GM12878 (cell line): ENCODE results near the gene MED10. TPM values are rescaled to one million over a fixed set of nuclear protein-coding genes. Genes with fewer than 3 reads are reported as not detected.

ENCODE experiments used
- ATAC-seq: fragments of 200-7000 bp; cut with Tn5 transposase; 3 replicates; pipeline ENCODE4 v1.9.1; 2020; ENCODE audit warnings: mild to moderate bottlenecking, moderate library complexity
- BruUV-seq: library from RNA; stranded (reverse); fragments of 400-500 nt; replicated peaks from 2 replicates; lab custom pipeline; 2021; lab: Mats Ljungman, UMichigan
- CTCF ChIA-PET: fragments of 300-600 bp; sonication (Branson Sonifier 250); formaldehyde crosslinking; extraction: SDS; loops from one replicate; lab custom pipeline; 2021; ENCODE audit warnings: inconsistent platforms; lab: Yijun Ruan, JAX
- POLR2A ChIA-PET: fragments of 350-600 bp; formaldehyde crosslinking; extraction: SDS; loops from one replicate; lab custom pipeline; 2021; ENCODE audit warnings: inconsistent platforms; lab: Charles Lee
- RAD21 ChIA-PET: fragments of 300-600 bp; sonication (Branson Sonifier 250); formaldehyde crosslinking; loops from one replicate; lab custom pipeline; 2023; ENCODE audit warnings: antibody characterized with exemption; ENCODE audit not compliant: unreplicated experiment; lab: Charles Lee
- SMC1A ChIA-PET: fragments of 300-600 bp; sonication (Branson Sonifier 250); formaldehyde crosslinking; loops from one replicate; lab custom pipeline; 2023; ENCODE audit not compliant: unreplicated experiment, uncharacterized antibody; lab: Charles Lee
- DNase-seq: peaks from one replicate; pipeline ENCODE4 v3.0.0-alpha.2; 2011; ENCODE audit warnings: low read depth, low spot score
- FAIRE-seq: peaks from 3 replicates; lab custom pipeline; 2011; peaks lifted over from hg19 to GRCh38; lab: Jason Lieb, UNC
- H2AFZ ChIP-seq: 2 replicates; pipeline ENCODE4 v1.6.0; 2011; ENCODE audit warnings: low read depth, low read length, control low read depth; ENCODE audit not compliant: control insufficient read depth
- H3K27ac ChIP-seq: 2 replicates; pipeline ENCODE4 v1.5.1; 2011; ENCODE audit warnings: control low read depth; ENCODE audit not compliant: control insufficient read depth, insufficient read depth
- H3K27me3 ChIP-seq, 2 experiments: replicated peaks in 1 of 2; 2 replicates each; pipeline versions ENCODE4 v1.6.0 to v1.6.1; 2011; ENCODE audit warnings: low read length in 1 of 2; ENCODE audit not compliant: control insufficient read depth in 2 of 2, insufficient read depth in 2 of 2
- H3K36me3 ChIP-seq, 2 experiments: 2 replicates each; pipeline ENCODE4 v1.5.1; 2011; ENCODE audit warnings: low read length in 1 of 2; ENCODE audit not compliant: control insufficient read depth in 2 of 2, insufficient read depth in 2 of 2
- H3K4me1 ChIP-seq: 2 replicates; pipeline ENCODE4 v1.6.1; 2011; ENCODE audit warnings: mild to moderate bottlenecking, low read length, moderate library complexity, mixed read lengths; ENCODE audit not compliant: control insufficient read depth, insufficient read depth
- H3K4me2 ChIP-seq: 2 replicates; pipeline ENCODE4 v1.6.0; 2011; ENCODE audit warnings: control low read depth; ENCODE audit not compliant: control insufficient read depth, insufficient read depth
- H3K4me3 ChIP-seq: fragments of 200-600 bp; sonication (generic); 2 replicates; pipeline ENCODE4 v1.5.1; 2016
- H3K79me2 ChIP-seq: 2 replicates; pipeline ENCODE4 v1.6.0; 2011; ENCODE audit warnings: low read length; ENCODE audit not compliant: control insufficient read depth, insufficient read depth
- H3K9ac ChIP-seq: 2 replicates; pipeline ENCODE4 v1.8.0; 2011; ENCODE audit warnings: low read length, control low read depth, mixed read lengths; ENCODE audit not compliant: control insufficient read depth, insufficient read depth
- H3K9me3 ChIP-seq: replicated peaks from 3 replicates; pipeline ENCODE4 v1.5.1; 2011; ENCODE audit warnings: mild to moderate bottlenecking, low read length; ENCODE audit not compliant: control insufficient read depth, insufficient read depth
- H4K20me1 ChIP-seq: 2 replicates; pipeline ENCODE4 v1.6.0; 2011; ENCODE audit not compliant: control insufficient read depth, insufficient read depth
- CREB1 ChIP-seq: IDR thresholded peaks from 2 replicates; pipeline ENCODE4 v1.6.1; 2012; ENCODE audit warnings: low read depth, mild to moderate bottlenecking, inconsistent platforms
- DPF2 ChIP-seq: fragments of 450-650 bp; IDR thresholded peaks from 2 replicates; pipeline ENCODE4 v1.6.1; 2017; ENCODE audit warnings: mild to moderate bottlenecking
- EED ChIP-seq: sonication (generic); IDR thresholded peaks from 2 replicates; pipeline ENCODE4 v1.6.1; 2016; ENCODE audit warnings: antibody characterized with exemption, low read depth
- GABPA ChIP-seq: IDR thresholded peaks from 2 replicates; pipeline ENCODE4 v1.6.1; 2014; ENCODE audit warnings: antibody characterized with exemption, low read depth, mild to moderate bottlenecking, inconsistent platforms
- HDAC2 ChIP-seq: fragments of 200-600 bp; sonication (generic); IDR thresholded peaks from 2 replicates; pipeline ENCODE4 v1.6.1; 2017
- JUNB ChIP-seq: IDR thresholded peaks from 2 replicates; pipeline ENCODE4 v1.6.1; 2016; ENCODE audit warnings: antibody characterized with exemption, mild to moderate bottlenecking
- SPI1 ChIP-seq: IDR thresholded peaks from 2 replicates; pipeline ENCODE4 v1.6.1; 2011; ENCODE audit warnings: low read depth, mild to moderate bottlenecking, low read length, moderate library complexity, borderline replicate concordance; ENCODE audit not compliant: insufficient read depth
- SREBF2 ChIP-seq: IDR thresholded peaks from 2 replicates; pipeline ENCODE4 v1.6.1; 2012; ENCODE audit warnings: mild to moderate bottlenecking, low read length
- ZBTB4 ChIP-seq: fragments of 450-650 bp; formaldehyde crosslinking; IDR thresholded peaks from 2 replicates; pipeline ENCODE4 v1.4.0; 2022; ENCODE audit warnings: mild to moderate bottlenecking, moderate library complexity
- ZZZ3 ChIP-seq: IDR thresholded peaks from 2 replicates; pipeline ENCODE4 v1.6.1; 2011; ENCODE audit warnings: low read depth; ENCODE audit not compliant: control insufficient read depth, insufficient read length
- WGBS: methylation state at CpG from one replicate; pipeline ENCODE4 v1.1.6; 2016; ENCODE audit warnings: low lambda C conversion rate; ENCODE audit not compliant: insufficient replicate concordance, insufficient coverage; ENCODE audit errors: missing lambda C conversion rate; 5-methylcytosine and 5-hydroxymethylcytosine counted together
- in situ Hi-C: fragments of 300-500 bp; cut with MboI; formaldehyde crosslinking; loops from 9 replicates; pipeline ENCODE4 v1.14.3; 2018; ENCODE audit warnings: mixed read lengths
- intact Hi-C: fragments of 100-400 bp; cut with micrococcal nuclease; formaldehyde crosslinking; loops from one replicate; pipeline ENCODE4 v1.14.2; 2022; ENCODE audit not compliant: unreplicated experiment
- polyA plus RNA-seq, 11 experiments: library from polyadenylated mRNA; depleted of rRNA in 4 of 11; unstranded in 6 of 11; stranded (reverse) in 5 of 11; fragments of >200 nt; fragmentation: Nextera tagmentation in 4 of 11; fragmentation: Illumina TruSeq in 1 of 11; extraction: Ambion mirVana in 4 of 11; extraction: Trizol in 1 of 11; gene quantifications; 1 replicate in 1 of 11; 2 replicates in 10 of 11; pipeline versions ENCODE4 v1.2.1 to v1.2.3, GENCODE V29; 2011 to 2016; ENCODE audit warnings: inconsistent platforms in 2 of 11, missing spikeins in 2 of 11, low read depth in 1 of 11
- total RNA-seq, 4 experiments: library from RNA; depleted of rRNA in 3 of 4; stranded (reverse); fragments of >200 nt in 3 of 4; fragmentation: Illumina TruSeq in 1 of 4; extraction: Trizol in 1 of 4; gene quantifications; 2 replicates each; pipeline versions ENCODE4 v1.2.1 to v1.2.3, GENCODE V29; 2013 to 2021

MED10 gene
- total and polyA plus RNA-seq, 10 of the 15 experiments (the other 5 are each of a cell fraction or from before 2014, with no cell fraction given): 21.2 to 111 (median 46.6) TPM

- TF ChIP-seq ZBTB4 (CRISPR knock-in tag) (no peak), GABPA (no peak), SREBF2 (no peak), DPF2 (no peak), HDAC2 (no peak), JUNB (no peak)
These were observed 17.8 kb downstream of the MED10 start (continued) for GRCh38 chr5:6360323-6361072.

GRCh38 chr5:6359555-6360322 is 18.6 kb downstream of the MED10 start:
- POLR2A ChIA-PET: no interaction called here
- TF ChIP-seq ZZZ3: no peak
- TF ChIP-seq EED: no peak
- peak; percentile 14; the same call in 1 of the 2 replicates for TF ChIP-seq CREB1
- TF ChIP-seq SPI1: peak; percentile 6; the same call in 1 of the 2 replicates
- TF ChIP-seq, all 136 proteins: peak for 2

More at GRCh38 chr5:6359555-6360322, 18.6 kb downstream of the MED10 start:
- WGBS: 36% methylated on average over 16 of the region's 16 CpGs
- no peak overlapping the region for H3K4me3 ChIP-seq
- no peak; the same call in 2 of the 3 replicates for ATAC-seq
- H2AFZ ChIP-seq: no peak overlapping the region
- no peaks in the 10 kb centered on the region; the same call in 2 of the 3 replicates for H3K9me3 ChIP-seq
- no peak overlapping the region for H3K27ac ChIP-seq
- RAD21 ChIA-PET: no interaction called here
- no peaks in the 10 kb centered on the region; a peak in 1 of 4 replicates for H3K36me3 ChIP-seq
- no peak for DNase-seq
- SMC1A ChIA-PET: no interaction called here
- H3K4me1 ChIP-seq: peaks cover 4% of the 10 kb centered on the region; the same call in 1 of the 2 replicates
- H4K20me1 ChIP-seq: no peaks in the 10 kb centered on the region
- CTCF ChIA-PET: no interaction called here
- in situ Hi-C loops (no loop called here), intact Hi-C loops (no loop called here)
- no TSS peak for BruUV-seq
- FAIRE-seq: no peak
- H3K27me3 ChIP-seq: no peaks in the 10 kb centered on the region
- H3K9ac ChIP-seq: no peak overlapping the region
- no peaks in the 10 kb centered on the region for H3K79me2 ChIP-seq
- H3K4me2 ChIP-seq: no peak overlapping the region
